IMR-90 (cell line): Measurements from ENCODE around the gene CDK2AP2.

Experiments used
- BHLHE40 ChIP-seq: fragments of 150-350 bp; IDR thresholded peaks from 2 replicates; pipeline ENCODE4 v1.6.1; 2016; ENCODE audit warnings: mild to moderate bottlenecking, low read depth, low read length
- CEBPB ChIP-seq: IDR thresholded peaks from 2 replicates; pipeline ENCODE4 v1.6.1; 2012; ENCODE audit warnings: low read depth, low read length, improper control_type of control experiment
- CHD1 ChIP-seq: IDR thresholded peaks from 2 replicates; pipeline ENCODE4 v1.6.1; 2012; ENCODE audit warnings: low read depth, low read length, improper control_type of control experiment
- MAFK ChIP-seq: IDR thresholded peaks from 2 replicates; pipeline ENCODE4 v1.6.1; 2012; ENCODE audit warnings: low read depth, low read length, improper control_type of control experiment
- MAZ ChIP-seq: IDR thresholded peaks from 2 replicates; pipeline ENCODE4 v1.6.1; 2012; ENCODE audit warnings: low read depth, mild to moderate bottlenecking, low read length, improper control_type of control experiment, moderate library complexity, borderline replicate concordance
- NFE2L2 ChIP-seq: fragments of 150-350 bp; IDR thresholded peaks from 2 replicates; pipeline ENCODE4 v1.6.1; 2016; ENCODE audit warnings: low read depth, mild to moderate bottlenecking, low read length
- POLR2A ChIP-seq: IDR thresholded peaks from 2 replicates; pipeline ENCODE4 v1.6.1; 2012; ENCODE audit warnings: mild to moderate bottlenecking, low read depth, low read length
- RAD21 ChIP-seq: IDR thresholded peaks from 2 replicates; pipeline ENCODE4 v1.6.1; 2012; ENCODE audit warnings: low read length, improper control_type of control experiment
- RCOR1 ChIP-seq: IDR thresholded peaks from 2 replicates; pipeline ENCODE4 v1.6.1; 2012; ENCODE audit warnings: mild to moderate bottlenecking, low read length, improper control_type of control experiment; ENCODE audit not compliant: insufficient replicate concordance
- RFX5 ChIP-seq: IDR thresholded peaks from 2 replicates; pipeline ENCODE4 v1.8.0; 2012; ENCODE audit warnings: low read depth, mild to moderate bottlenecking, low read length, moderate library complexity
- SMC3 ChIP-seq: fragments of 150-350 bp; IDR thresholded peaks from 2 replicates; pipeline ENCODE4 v1.6.1; 2016; ENCODE audit warnings: low read depth, mild to moderate bottlenecking, antibody characterized with exemption, low read length, moderate library complexity
- TF ChIP-seq, protein P1 (sequence below): conservative IDR thresholded peaks from 2 replicates; pipeline ENCODE4 v1.5.1; 2012; ENCODE audit warnings: mild to moderate bottlenecking, low read depth, low read length, improper control_type of control experiment
- TF ChIP-seq, protein P2 (sequence below): fragments of 150-350 bp; IDR thresholded peaks from 2 replicates; pipeline ENCODE4 v1.6.1; 2017; ENCODE audit warnings: mild to moderate bottlenecking, antibody characterized with exemption, low read length, low read depth
- TF ChIP-seq, protein P3 (sequence below): fragments of 150-350 bp; IDR thresholded peaks from 2 replicates; pipeline ENCODE4 v1.6.1; 2016; ENCODE audit warnings: low read depth, mild to moderate bottlenecking, low read length, moderate library complexity, borderline replicate concordance

DNA sequence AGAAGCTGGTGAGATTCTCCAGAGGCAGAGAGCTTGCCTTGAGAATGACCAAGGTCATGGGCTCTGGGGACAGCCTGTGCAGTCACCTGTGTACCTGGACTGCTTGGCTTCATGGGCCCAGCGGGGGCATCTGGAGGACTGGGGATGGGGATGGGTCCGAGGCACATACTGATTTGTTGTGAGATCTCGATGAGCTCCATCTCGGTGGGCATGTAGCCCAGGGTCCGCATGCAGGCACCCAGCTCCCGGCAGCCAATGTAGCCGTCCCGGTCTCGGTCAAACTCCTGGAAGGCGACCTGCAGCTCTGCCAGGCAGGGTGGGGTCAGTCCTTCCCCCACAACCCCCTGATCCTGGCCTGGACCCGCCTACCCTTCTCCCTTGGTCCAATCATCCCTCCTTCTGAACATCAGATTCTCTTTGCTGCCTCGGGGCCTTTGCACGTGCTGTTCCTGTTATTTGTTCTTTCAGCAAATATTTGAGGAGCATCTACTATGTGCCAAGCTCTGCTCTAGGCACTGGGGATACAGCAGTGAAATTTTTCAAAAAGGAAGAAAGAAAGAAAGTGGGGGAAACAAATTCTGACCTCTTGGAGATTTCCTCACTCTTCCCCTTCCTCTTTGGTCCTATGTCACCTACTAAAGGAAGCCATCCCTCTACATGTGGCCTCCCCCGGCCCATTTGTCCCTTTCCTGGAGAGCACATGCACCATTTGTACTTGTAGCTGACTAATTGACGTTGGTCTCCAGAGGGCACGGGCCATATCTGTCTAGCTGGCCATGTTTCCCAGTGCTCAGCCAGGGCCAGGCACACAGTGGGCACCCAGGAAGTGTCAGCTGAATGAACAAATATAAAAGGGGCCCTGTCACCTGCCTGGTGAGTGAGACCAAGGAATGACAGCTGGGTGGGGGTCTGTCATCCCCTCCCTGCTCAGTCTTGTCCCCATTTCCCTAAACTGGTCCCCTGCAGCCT, 13.2 kb upstream of the CDK2AP2 start:
- TF ChIP-seq, protein P1, sequence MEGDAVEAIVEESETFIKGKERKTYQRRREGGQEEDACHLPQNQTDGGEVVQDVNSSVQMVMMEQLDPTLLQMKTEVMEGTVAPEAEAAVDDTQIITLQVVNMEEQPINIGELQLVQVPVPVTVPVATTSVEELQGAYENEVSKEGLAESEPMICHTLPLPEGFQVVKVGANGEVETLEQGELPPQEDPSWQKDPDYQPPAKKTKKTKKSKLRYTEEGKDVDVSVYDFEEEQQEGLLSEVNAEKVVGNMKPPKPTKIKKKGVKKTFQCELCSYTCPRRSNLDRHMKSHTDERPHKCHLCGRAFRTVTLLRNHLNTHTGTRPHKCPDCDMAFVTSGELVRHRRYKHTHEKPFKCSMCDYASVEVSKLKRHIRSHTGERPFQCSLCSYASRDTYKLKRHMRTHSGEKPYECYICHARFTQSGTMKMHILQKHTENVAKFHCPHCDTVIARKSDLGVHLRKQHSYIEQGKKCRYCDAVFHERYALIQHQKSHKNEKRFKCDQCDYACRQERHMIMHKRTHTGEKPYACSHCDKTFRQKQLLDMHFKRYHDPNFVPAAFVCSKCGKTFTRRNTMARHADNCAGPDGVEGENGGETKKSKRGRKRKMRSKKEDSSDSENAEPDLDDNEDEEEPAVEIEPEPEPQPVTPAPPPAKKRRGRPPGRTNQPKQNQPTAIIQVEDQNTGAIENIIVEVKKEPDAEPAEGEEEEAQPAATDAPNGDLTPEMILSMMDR: no peak
- TF ChIP-seq SMC3 (no peak), POLR2A (no peak), RAD21 (no peak), MAFK (no peak), MAZ (no peak), RCOR1 (no peak), NFE2L2 (no peak), RFX5 (no peak), CEBPB (no peak), CHD1 (no peak), BHLHE40 (no peak)
- TF ChIP-seq, protein P2, sequence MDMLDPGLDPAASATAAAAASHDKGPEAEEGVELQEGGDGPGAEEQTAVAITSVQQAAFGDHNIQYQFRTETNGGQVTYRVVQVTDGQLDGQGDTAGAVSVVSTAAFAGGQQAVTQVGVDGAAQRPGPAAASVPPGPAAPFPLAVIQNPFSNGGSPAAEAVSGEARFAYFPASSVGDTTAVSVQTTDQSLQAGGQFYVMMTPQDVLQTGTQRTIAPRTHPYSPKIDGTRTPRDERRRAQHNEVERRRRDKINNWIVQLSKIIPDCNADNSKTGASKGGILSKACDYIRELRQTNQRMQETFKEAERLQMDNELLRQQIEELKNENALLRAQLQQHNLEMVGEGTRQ: no peak
- TF ChIP-seq, protein P3, sequence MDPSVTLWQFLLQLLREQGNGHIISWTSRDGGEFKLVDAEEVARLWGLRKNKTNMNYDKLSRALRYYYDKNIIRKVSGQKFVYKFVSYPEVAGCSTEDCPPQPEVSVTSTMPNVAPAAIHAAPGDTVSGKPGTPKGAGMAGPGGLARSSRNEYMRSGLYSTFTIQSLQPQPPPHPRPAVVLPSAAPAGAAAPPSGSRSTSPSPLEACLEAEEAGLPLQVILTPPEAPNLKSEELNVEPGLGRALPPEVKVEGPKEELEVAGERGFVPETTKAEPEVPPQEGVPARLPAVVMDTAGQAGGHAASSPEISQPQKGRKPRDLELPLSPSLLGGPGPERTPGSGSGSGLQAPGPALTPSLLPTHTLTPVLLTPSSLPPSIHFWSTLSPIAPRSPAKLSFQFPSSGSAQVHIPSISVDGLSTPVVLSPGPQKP: no peak
